H9 (cell line): ENCODE measurements around the gene RNF181. TPM values are rescaled to one million over a fixed set of nuclear protein-coding genes. Genes with fewer than 3 reads are reported as not detected.
A peak's percentile ranks its signal among the peaks of the same experiment; 100 is the strongest.
"Not testable (repeated sequence)": the region's sequence is repeated elsewhere in the genome, so short reads cannot be mapped to it uniquely, and the experiment has no call there.

Experiments
- DNase-seq: peaks from one replicate; pipeline ENCODE4 v3.0.0-alpha.2; 2017
- H2AFZ ChIP-seq: one replicate; pipeline ENCODE4 v1.6.1; 2013; ENCODE audit warnings: mild to moderate bottlenecking, low read length, control low read depth, moderate library complexity
- H2AK5ac ChIP-seq: 2 replicates; pipeline ENCODE4 v1.6.1; 2013; ENCODE audit warnings: low read length, control low read depth, mixed read lengths; ENCODE audit not compliant: insufficient read length
- H2BK120ac ChIP-seq: one replicate; pipeline ENCODE4 v1.6.1; 2013; ENCODE audit warnings: low read depth, mild to moderate bottlenecking, low read length, control low read depth, inconsistent platforms; ENCODE audit not compliant: poor library complexity, severe bottlenecking
- H2BK12ac ChIP-seq: 2 replicates; pipeline ENCODE4 v1.6.1; 2013; ENCODE audit warnings: low read length, control low read depth, mixed read lengths, low read depth; ENCODE audit not compliant: insufficient read length
- H2BK15ac ChIP-seq: 2 replicates; pipeline ENCODE4 v1.6.1; 2013; ENCODE audit warnings: low read depth, low read length, control low read depth
- H2BK20ac ChIP-seq: one replicate; pipeline ENCODE4 v1.6.1; 2013; ENCODE audit warnings: low read depth, mild to moderate bottlenecking, low read length, control low read depth, inconsistent platforms; ENCODE audit not compliant: poor library complexity, severe bottlenecking
- H2BK5ac ChIP-seq: 2 replicates; pipeline ENCODE4 v1.6.1; 2013; ENCODE audit warnings: low read length, control low read depth, mixed read lengths; ENCODE audit not compliant: insufficient read length
- H3K14ac ChIP-seq: 2 replicates; pipeline ENCODE4 v1.6.1; 2013; ENCODE audit warnings: low read length, control low read depth; ENCODE audit not compliant: insufficient read depth
- H3K18ac ChIP-seq: 2 replicates; pipeline ENCODE4 v1.6.1; 2013; ENCODE audit warnings: low read depth, mild to moderate bottlenecking, mixed read lengths, low read length, control low read depth; ENCODE audit not compliant: insufficient read length
- H3K23ac ChIP-seq: 2 replicates; pipeline ENCODE4 v1.6.1; 2013; ENCODE audit warnings: low read length, control low read depth, mixed read lengths, low read depth; ENCODE audit not compliant: insufficient read length
- H3K23me2 ChIP-seq: 2 replicates; pipeline ENCODE4 v1.6.1; 2013; ENCODE audit warnings: low read depth, mild to moderate bottlenecking, mixed read lengths, low read length, control low read depth; ENCODE audit not compliant: insufficient read length, poor library complexity, severe bottlenecking
- H3K27ac ChIP-seq: 2 replicates; pipeline ENCODE4 v1.5.1; 2013; ENCODE audit warnings: low read length, control low read depth, mixed read lengths, low read depth; ENCODE audit not compliant: insufficient read length
- H3K27me3 ChIP-seq: 2 replicates; pipeline ENCODE4 v1.6.1; 2013; ENCODE audit warnings: low read length, control low read depth, inconsistent platforms; ENCODE audit not compliant: insufficient read depth
- H3K4ac ChIP-seq: 2 replicates; pipeline ENCODE4 v1.6.1; 2013; ENCODE audit warnings: low read depth, mild to moderate bottlenecking, control low read depth, inconsistent platforms, low read length, moderate library complexity
- H3K4me1 ChIP-seq: 2 replicates; pipeline ENCODE4 v1.6.1; 2013; ENCODE audit warnings: low read length, control low read depth, inconsistent platforms; ENCODE audit not compliant: insufficient read depth
- H3K4me2 ChIP-seq: 2 replicates; pipeline ENCODE4 v1.6.1; 2013; ENCODE audit warnings: low read length, control low read depth, mixed read lengths; ENCODE audit not compliant: insufficient read length, insufficient read depth
- H3K56ac ChIP-seq: 2 replicates; pipeline ENCODE4 v1.6.1; 2013; ENCODE audit warnings: low read depth, mild to moderate bottlenecking, mixed read lengths, low read length, control low read depth; ENCODE audit not compliant: insufficient read length
- H3K79me1 ChIP-seq: 2 replicates; pipeline ENCODE4 v1.6.1; 2013; ENCODE audit warnings: low read depth, mild to moderate bottlenecking, moderate library complexity, low read length, control low read depth, inconsistent platforms; ENCODE audit not compliant: insufficient read depth, poor library complexity, severe bottlenecking
- H3K79me2 ChIP-seq: 2 replicates; pipeline ENCODE4 v1.6.1; 2013; ENCODE audit warnings: low read length, control low read depth, inconsistent platforms; ENCODE audit not compliant: insufficient read depth
- H3K9ac ChIP-seq: 2 replicates; pipeline ENCODE4 v1.6.1; 2013; ENCODE audit warnings: low read length, control low read depth, mixed read lengths; ENCODE audit not compliant: insufficient read length; ENCODE audit errors: extremely low read depth
- H3K9me3 ChIP-seq: one replicate; pipeline ENCODE4 v1.6.1; 2013; ENCODE audit warnings: low read depth, low read length, inconsistent platforms; ENCODE audit not compliant: control insufficient read depth
- H3T11ph ChIP-seq: one replicate; pipeline ENCODE4 v1.6.1; 2013; ENCODE audit warnings: mild to moderate bottlenecking, low read length, control low read depth, inconsistent platforms
- H4K20me1 ChIP-seq: one replicate; pipeline ENCODE4 v1.6.1; 2013; ENCODE audit not compliant: control insufficient read depth, insufficient read length, insufficient read depth
- H4K5ac ChIP-seq: 2 replicates; pipeline ENCODE4 v1.6.1; 2013; ENCODE audit warnings: low read depth, mild to moderate bottlenecking, mixed read lengths, low read length, control low read depth; ENCODE audit not compliant: insufficient read length
- H4K8ac ChIP-seq: replicated peaks from 2 replicates; pipeline ENCODE4 v1.6.1; 2013; ENCODE audit warnings: low read length, control low read depth, mixed read lengths, low read depth; ENCODE audit not compliant: insufficient read length
- H4K91ac ChIP-seq: 2 replicates; pipeline ENCODE4 v1.6.1; 2013; ENCODE audit warnings: low read depth, mild to moderate bottlenecking, moderate library complexity, mixed read lengths, low read length, control low read depth; ENCODE audit not compliant: insufficient read length
- H3K27ac Mint-ChIP-seq, 3 experiments: 2 replicates in 2 of 3; 3 replicates in 1 of 3; pipeline ENCODE4 v1.8.0; 2020 to 2021; ENCODE audit warnings: mixed read lengths in 3 of 3, mild to moderate bottlenecking in 1 of 3, moderate library complexity in 1 of 3
- H3K27me3 Mint-ChIP-seq: 2 replicates; pipeline ENCODE4 v1.8.0; 2021; ENCODE audit warnings: low read depth, mild to moderate bottlenecking, moderate library complexity, mixed read lengths
- H3K36me3 Mint-ChIP-seq, 3 experiments: 2 replicates in 2 of 3; 3 replicates in 1 of 3; pipeline ENCODE4 v1.8.0; 2020 to 2021; ENCODE audit warnings: low read depth in 3 of 3, mixed read lengths in 3 of 3; ENCODE audit not compliant: insufficient read depth in 1 of 3
- H3K4me1 Mint-ChIP-seq, 2 experiments: 2 replicates each; pipeline ENCODE4 v1.8.0; 2020; ENCODE audit warnings: mixed read lengths in 2 of 2
- H3K4me3 Mint-ChIP-seq, 2 experiments: 2 replicates in 1 of 2; 3 replicates in 1 of 2; pipeline ENCODE4 v1.8.0; 2020 to 2021; ENCODE audit warnings: mild to moderate bottlenecking in 2 of 2, mixed read lengths in 2 of 2, moderate library complexity in 1 of 2
- H3K9me3 Mint-ChIP-seq, 2 experiments: 2 replicates in 1 of 2; 3 replicates in 1 of 2; pipeline ENCODE4 v1.8.0; 2020; ENCODE audit warnings: mild to moderate bottlenecking in 2 of 2, mixed read lengths in 2 of 2, moderate library complexity in 1 of 2
- CTCF ChIP-seq: fragments of 200-600 bp; sonication (generic); conservative IDR thresholded peaks from 3 replicates; pipeline ENCODE4 v1.8.0; 2021; ENCODE audit warnings: antibody characterized with exemption, mild to moderate bottlenecking
- WGBS: extraction: QIAGEN DNeasy Blood & Tissue Kit; methylation state at CpG from one replicate; pipeline ENCODE4 v1.1.7; 2013; ENCODE audit warnings: missing lambda C conversion rate, low lambda C conversion rate, mixed read lengths; ENCODE audit not compliant: insufficient read length; ENCODE audit errors: extremely low coverage; 5-methylcytosine and 5-hydroxymethylcytosine counted together
- total RNA-seq: library from RNA; stranded (reverse); gene quantifications from 2 replicates; pipeline ENCODE4 v1.2.1, GENCODE V29; 2021

The RNF181 gene
- total RNA-seq, 1 experiment from 2014 or later, result 122 TPM

GRCh38 chr2:85615413-85615728, 19.8 kb downstream of the RNF181 start:
- Histone ChIP-seq H2BK120ac (no peak overlapping the region), H4K5ac (no peak overlapping the region), H3K27ac (no peak overlapping the region), H2AK5ac (no peak overlapping the region), H3K4me1 (no peaks in the 10 kb centered on the region; the same call in 1 of the 2 replicates), H4K20me1 (no peaks in the 10 kb centered on the region), H2BK15ac (no peak overlapping the region), H3K18ac (no peak overlapping the region), H3K9me3 (no peaks in the 10 kb centered on the region), H3K9ac (no peak overlapping the region), H3K23ac (no peak overlapping the region), H2AFZ (no peak overlapping the region), H2BK5ac (no peak overlapping the region), H2BK12ac (no peak overlapping the region), H3K27me3 (no peaks in the 10 kb centered on the region), H2BK20ac (no peak overlapping the region), H4K8ac (no peak overlapping the region), H3K23me2 (peaks cover 5% of the 10 kb centered on the region), H3K79me2 (peaks cover 13% of the 10 kb centered on the region; the same call in 1 of the 2 replicates), H3K4ac (no peak overlapping the region), H3T11ph (no peak overlapping the region), H3K79me1 (peaks cover 15% of the 10 kb centered on the region), H3K14ac (no peak overlapping the region), H4K91ac (no peak overlapping the region), H3K4me2 (no peak overlapping the region), H3K56ac (no peak overlapping the region)
- Mint-ChIP-seq H3K27ac (peak overlapping the region in 1 of 3 experiments; percentile 92; a peak in 1 of 7 replicates), H3K4me1 (peaks cover 6 to 13% of the 10 kb centered on the region in 2 experiments; a peak in 3 of 4 replicates), H3K4me3 (peak overlapping the region; percentile 92 to 93), H3K9me3 (no peaks in the 10 kb centered on the region; a peak in 1 of 5 replicates), H3K36me3 (peaks cover 6 to 24% (median 11%) of the 10 kb centered on the region in 3 experiments; a peak in 6 of 7 replicates), H3K27me3 (no peaks in the 10 kb centered on the region)
- TF ChIP-seq CTCF, result no peak
- WGBS, result no CpG with 5 or more reads among the region's 17 CpGs
- DNase-seq, result no peak

- no CpG with 5 or more reads among the region's 5 CpGs for WGBS
- H3K4me1 ChIP-seq, H3K4ac ChIP-seq, H3K14ac ChIP-seq, H3K23me2 ChIP-seq, H3K27me3 Mint-ChIP-seq, H3K9me3 ChIP-seq, H2BK5ac ChIP-seq, H4K91ac ChIP-seq, H3K18ac ChIP-seq, H3T11ph ChIP-seq, H3K56ac ChIP-seq, H2AK5ac ChIP-seq, H3K27ac Mint-ChIP-seq, DNase-seq, H2BK20ac ChIP-seq, H4K5ac ChIP-seq, H4K20me1 ChIP-seq, H2BK15ac ChIP-seq, H3K27ac ChIP-seq, H3K9me3 Mint-ChIP-seq, H2AFZ ChIP-seq, H4K8ac ChIP-seq, H3K23ac ChIP-seq, H3K27me3 ChIP-seq, H2BK120ac ChIP-seq, H2BK12ac ChIP-seq: not testable (repeated sequence)
- Histone ChIP-seq H3K79me2 (peaks cover 13% of the 10 kb centered on the region; the same call in 1 of the 2 replicates), H3K4me2 (peak overlapping the region; percentile 75), H3K9ac (peak overlapping the region; percentile 35), H3K79me1 (peaks cover 16% of the 10 kb centered on the region)
- Mint-ChIP-seq H3K4me3 (peak overlapping the region; percentile 92 to 93), H3K4me1 (peaks cover 5 to 11% of the 10 kb centered on the region in 2 experiments; a peak in 3 of 4 replicates), H3K36me3 (peaks cover 12 to 36% (median 21%) of the 10 kb centered on the region in 3 experiments; a peak in 6 of 7 replicates)
Observed at GRCh38 chr2:85617723-85618122, 22.2 kb downstream of the RNF181 start.
